Breast epithelium (tissue), 4 donors: Measurements from ENCODE around the gene OR5H1. TPM values are rescaled to one million over a fixed set of nuclear protein-coding genes. Genes with fewer than 3 reads are reported as not detected.

Source experiments
- DNase-seq, 2 donors: peaks; one replicate each; pipeline ENCODE4 v3.0.0-alpha.2; 2019; ENCODE audit warnings: low spot score in 2 of 2
- H3K27ac ChIP-seq, 2 donors: fragments of 200-600 bp; sonication (generic) in 1 of 2; one replicate each; pipeline ENCODE4 v1.5.1; 2016 to 2019; ENCODE audit warnings: mild to moderate bottlenecking in 1 of 2
- H3K27me3 ChIP-seq, 2 donors: fragments of 200-600 bp; sonication (generic) in 1 of 2; one replicate each; pipeline versions ENCODE4 v1.5.1 to v1.6.0; 2017 to 2019; ENCODE audit warnings: control low read depth in 1 of 2, mild to moderate bottlenecking in 1 of 2
- H3K36me3 ChIP-seq: fragments of 200-600 bp; one replicate; pipeline ENCODE4 v1.5.1; 2019
- H3K4me1 ChIP-seq, 2 donors: fragments of 200-600 bp; sonication (generic); one replicate each; pipeline ENCODE4 v1.5.1; 2016 to 2019; ENCODE audit warnings: control low read depth in 1 of 2
- H3K4me3 ChIP-seq, 3 donors: fragments of 200-600 bp; sonication (generic); 1 replicate in 2 of 3; 2 replicates in 1 of 3; pipeline ENCODE4 v1.5.1; 2016 to 2019; ENCODE audit warnings: mild to moderate bottlenecking in 3 of 3, moderate library complexity in 2 of 3
- H3K9me3 ChIP-seq, 2 donors: fragments of 200-600 bp; sonication (generic) in 1 of 2; one replicate each; pipeline ENCODE4 v1.5.1; 2016 to 2019; ENCODE audit warnings: control low read depth in 1 of 2
- CTCF ChIP-seq, 3 donors: fragments of 450-650 bp; IDR thresholded peaks; one replicate each; pipeline ENCODE4 v1.5.1; 2016 to 2017; ENCODE audit warnings: antibody characterized with exemption in 3 of 3, mild to moderate bottlenecking in 3 of 3, moderate library complexity in 3 of 3
- POLR2A ChIP-seq: fragments of 450-650 bp; IDR thresholded peaks from one replicate; pipeline ENCODE4 v1.6.1; 2016; ENCODE audit warnings: antibody characterized with exemption, mild to moderate bottlenecking, moderate library complexity
- POLR2AphosphoS5 ChIP-seq, 3 donors: sonication (generic); formaldehyde crosslinking; IDR thresholded peaks; one replicate each; pipeline ENCODE4 v1.6.1; 2017; ENCODE audit warnings: antibody characterized with exemption in 3 of 3
- intact Hi-C: fragments of 100-400 bp; cut with DNase I; formaldehyde crosslinking; loops from one replicate; pipeline ENCODE4 v1.15.1; 2023; ENCODE audit warnings: low total_unique reads
- total RNA-seq, 3 donors: library from RNA; depleted of rRNA; stranded (reverse); fragments of >200 nt; gene quantifications; one replicate each; pipeline ENCODE4 v1.1.0, GENCODE V29; 2016

Gene OR5H1
- total RNA-seq, 3 donors from 2014 or later = not detected

- Histone ChIP-seq H3K27me3 (no peaks in the 10 kb centered on the region), H3K27ac (no peak overlapping the region), H3K4me1 (no peaks in the 10 kb centered on the region), H3K9me3 (no peaks in the 10 kb centered on the region), H3K36me3 (no peaks in the 10 kb centered on the region), H3K4me3 (no peak overlapping the region)
- TF ChIP-seq POLR2A = no peak
- no peak for TF ChIP-seq POLR2AphosphoS5 (IDR thresholded peaks at IDR 0.05)
- no peak for TF ChIP-seq CTCF (IDR thresholded peaks at IDR 0.05)
- intact Hi-C loops = no loop called here
- no peak for DNase-seq
These were observed 40.5 kb downstream of the OR5H1 start for GRCh38 chr3:98171071-98171470.

GRCh38 chr3:98172621-98173020, 42.1 kb downstream of the OR5H1 start:
- Histone ChIP-seq H3K27me3 (no peaks in the 10 kb centered on the region), H3K9me3 (no peaks in the 10 kb centered on the region), H3K4me3 (no peak overlapping the region), H3K36me3 (no peaks in the 10 kb centered on the region), H3K4me1 (no peaks in the 10 kb centered on the region), H3K27ac (no peak overlapping the region)
- TF ChIP-seq CTCF (IDR thresholded peaks at IDR 0.05) (no peak), POLR2AphosphoS5 (IDR thresholded peaks at IDR 0.05) (no peak), POLR2A (no peak)
- DNase-seq = no peak
- intact Hi-C loops = no loop called here

- no peaks in the 10 kb centered on the region for H3K36me3 ChIP-seq
- DNase-seq = no peak
- H3K27ac ChIP-seq = no peak overlapping the region
- H3K27me3 ChIP-seq = no peaks in the 10 kb centered on the region
- no peak for TF ChIP-seq POLR2AphosphoS5 (IDR thresholded peaks at IDR 0.05)
- no peak for TF ChIP-seq POLR2A
- TF ChIP-seq CTCF (IDR thresholded peaks at IDR 0.05) = no peak
- no peaks in the 10 kb centered on the region for H3K4me1 ChIP-seq
- no peaks in the 10 kb centered on the region for H3K9me3 ChIP-seq
- no peak overlapping the region for H3K4me3 ChIP-seq
- intact Hi-C loops = no loop called here
These were observed 49.9 kb downstream of the OR5H1 start for GRCh38 chr3:98180319-98180890.

- no peak for DNase-seq
- Histone ChIP-seq H3K27ac (no peak overlapping the region), H3K36me3 (no peaks in the 10 kb centered on the region), H3K4me1 (no peaks in the 10 kb centered on the region), H3K27me3 (no peaks in the 10 kb centered on the region), H3K9me3 (no peaks in the 10 kb centered on the region), H3K4me3 (no peak overlapping the region)
- no peak for TF ChIP-seq POLR2A
- TF ChIP-seq CTCF (IDR thresholded peaks at IDR 0.05) = no peak
- TF ChIP-seq POLR2AphosphoS5 (IDR thresholded peaks at IDR 0.05) = no peak
- intact Hi-C loops = no loop called here
These were observed 51.7 kb downstream of the OR5H1 start for GRCh38 chr3:98182196-98182595.

- intact Hi-C loops = no loop called here
- Histone ChIP-seq H3K27me3 (no peaks in the 10 kb centered on the region), H3K36me3 (no peaks in the 10 kb centered on the region), H3K27ac (no peak overlapping the region), H3K9me3 (no peaks in the 10 kb centered on the region), H3K4me1 (no peaks in the 10 kb centered on the region), H3K4me3 (no peak overlapping the region)
- TF ChIP-seq POLR2A (no peak), POLR2AphosphoS5 (IDR thresholded peaks at IDR 0.05) (no peak), CTCF (IDR thresholded peaks at IDR 0.05) (no peak)
- DNase-seq = no peak
These were observed 54.7 kb downstream of the OR5H1 start for GRCh38 chr3:98185180-98185579.

Other genes with a start within 250 kb of the OR5H1 start
- gene RIOX2, start 158.3 kb upstream of the OR5H1 start, total RNA-seq = 10 to 100 TPM; 22.9 to 32.4 (median 28.5) TPM
- gene GABRR3, start 95.4 kb upstream of the OR5H1 start, total RNA-seq = not detected
- not detected for gene OR5AC2, start 43.5 kb upstream of the OR5H1 start, total RNA-seq
- not detected for gene OR5H14, start 16.8 kb downstream of the OR5H1 start, total RNA-seq
- not detected for gene OR5H15, start 36.0 kb downstream of the OR5H1 start, total RNA-seq
- not detected for gene OR5H6, start 133.5 kb downstream of the OR5H1 start, total RNA-seq
- not detected for gene OR5H2, start 151.8 kb downstream of the OR5H1 start, total RNA-seq
- not detected for gene OR5K4, start 223.1 kb downstream of the OR5H1 start, total RNA-seq